Ammon's horn (tissue), 1 donor: ENCODE data around the gene GRK1.

ENCODE experiments used
- DNase-seq: peaks from one replicate; pipeline ENCODE4 v3.0.0-alpha.2; 2016; ENCODE audit warnings: low spot score

Gene GRK1

GRCh38 chr13:113729187-113730019 lies 62.4 kb downstream of the GRK1 start:
- DNase-seq = no peak

GRCh38 chr13:113730258-113730691 lies 63.3 kb downstream of the GRK1 start:
- no peak for DNase-seq

GRCh38 chr13:113730831-113731191 lies 63.8 kb downstream of the GRK1 start:
- DNase-seq = no peak

- DNase-seq = no peak
Observed at GRCh38 chr13:113731192-113732175, 64.5 kb downstream of the GRK1 start.

- DNase-seq = no peak
Observed at GRCh38 chr13:113732176-113732960, 65.3 kb downstream of the GRK1 start.

- DNase-seq = no peak
Observed at GRCh38 chr13:113732961-113733950, 66.2 kb downstream of the GRK1 start.

- no peak for DNase-seq
Observed at GRCh38 chr13:113734099-113734825, 67.2 kb downstream of the GRK1 start.

- DNase-seq = no peak
Observed at GRCh38 chr13:113734826-113735125, 67.8 kb downstream of the GRK1 start.

GRCh38 chr13:113735194-113735593 lies 68.2 kb downstream of the GRK1 start:
- no peak for DNase-seq

GRCh38 chr13:113735750-113736149 lies 68.7 kb downstream of the GRK1 start:
- DNase-seq = no peak

- no peak for DNase-seq
Observed at GRCh38 chr13:113736258-113736731, 69.3 kb downstream of the GRK1 start.

- no peak for DNase-seq
Observed at GRCh38 chr13:113737803-113738202, 70.8 kb downstream of the GRK1 start.

GRCh38 chr13:113739527-113740285 lies 72.7 kb downstream of the GRK1 start:
- DNase-seq = no peak

- no peak for DNase-seq
Observed at GRCh38 chr13:113740286-113740556, 73.2 kb downstream of the GRK1 start.

- no peak for DNase-seq
Observed at GRCh38 chr13:113740661-113741060, 73.6 kb downstream of the GRK1 start.

- no peak for DNase-seq
Observed at GRCh38 chr13:113741191-113741668, 74.2 kb downstream of the GRK1 start.

GRCh38 chr13:113742000-113742441 lies 75.0 kb downstream of the GRK1 start:
- peak; percentile 60 for DNase-seq

GRCh38 chr13:113742445-113743120 lies 75.6 kb downstream of the GRK1 start:
- no peak for DNase-seq
